Stimulated activated memory B cell treated with anti-CD40 and anti-IgM and Interleukin-4, amounts not matched to agents 10 μg/mL and 1 μg/mL and 100 μg/mL, for 72 hours (primary cell): ENCODE data around the gene FZD4.
"Not testable (repeated sequence)": the region's sequence is repeated elsewhere in the genome, so short reads cannot be mapped to it uniquely, and the experiment has no call there.

Experiments used
- ATAC-seq: fragments of 150-1000 bp; cut with Tn5 transposase; 2 replicates; pipeline ENCODE4 v1.10.0; 2021
- H3K27ac Mint-ChIP-seq: one replicate; pipeline ENCODE4 v1.8.0; 2022; ENCODE audit warnings: mild to moderate bottlenecking, mixed read lengths
- H3K27me3 Mint-ChIP-seq: one replicate; pipeline ENCODE4 v1.8.0; 2022; ENCODE audit warnings: mixed read lengths
- H3K36me3 Mint-ChIP-seq: one replicate; pipeline ENCODE4 v1.8.0; 2022; ENCODE audit warnings: mixed read lengths
- H3K4me1 Mint-ChIP-seq: one replicate; pipeline ENCODE4 v1.8.0; 2022; ENCODE audit warnings: mixed read lengths
- H3K4me3 Mint-ChIP-seq: one replicate; pipeline ENCODE4 v1.8.0; 2022; ENCODE audit warnings: mild to moderate bottlenecking, moderate library complexity, mixed read lengths
- H3K9me3 Mint-ChIP-seq: one replicate; pipeline ENCODE4 v1.8.0; 2022; ENCODE audit warnings: mixed read lengths

Gene FZD4

GRCh38 chr11:86981777-86982540, 26.8 kb upstream of the FZD4 start:
- no peak overlapping the region for H3K4me3 Mint-ChIP-seq
- no peaks in the 10 kb centered on the region for H3K36me3 Mint-ChIP-seq
- no peak for ATAC-seq
- H3K9me3 Mint-ChIP-seq = no peaks in the 10 kb centered on the region
- peaks cover 16% of the 10 kb centered on the region for H3K27me3 Mint-ChIP-seq
- H3K27ac Mint-ChIP-seq = no peak overlapping the region
- H3K4me1 Mint-ChIP-seq = no peaks in the 10 kb centered on the region

DNA sequence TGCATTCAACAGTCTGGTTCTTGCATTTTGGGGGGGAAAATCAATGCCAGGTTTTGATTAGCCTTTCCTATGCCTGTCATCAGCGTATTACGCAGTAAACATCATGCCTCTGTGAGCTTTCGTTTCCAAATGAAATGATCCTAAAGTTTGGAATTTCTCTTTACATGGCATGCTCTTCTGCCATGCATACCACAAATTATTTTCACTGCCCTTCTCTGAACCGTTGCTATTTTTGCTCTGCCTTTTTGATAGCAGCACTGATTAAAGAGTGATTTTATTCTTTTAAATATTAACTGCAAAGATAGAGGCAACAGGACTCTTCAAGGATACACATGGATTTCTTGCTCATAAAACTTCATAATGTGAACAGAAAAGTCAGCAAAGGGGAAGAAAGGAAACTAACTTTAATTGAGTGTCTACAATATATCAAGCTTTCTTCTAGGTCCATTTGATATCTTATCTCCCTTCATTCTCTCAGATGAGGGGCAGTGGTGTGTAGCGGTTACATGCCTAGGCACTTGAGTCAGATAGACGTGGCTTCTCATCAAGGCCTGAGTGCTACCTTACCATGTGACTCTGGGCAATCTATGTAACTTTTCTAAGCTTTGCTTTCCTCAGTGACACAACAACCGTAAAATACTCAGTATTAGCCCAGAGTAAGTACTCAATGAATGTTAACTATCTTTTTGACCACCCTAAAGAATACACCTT, 25.0 kb upstream of the FZD4 start:
- Mint-ChIP-seq H3K36me3 (no peaks in the 10 kb centered on the region), H3K9me3 (no peaks in the 10 kb centered on the region), H3K27me3 (peaks cover 12% of the 10 kb centered on the region), H3K4me1 (no peaks in the 10 kb centered on the region), H3K4me3 (no peak overlapping the region), H3K27ac (no peak overlapping the region)
- no peak for ATAC-seq

DNA sequence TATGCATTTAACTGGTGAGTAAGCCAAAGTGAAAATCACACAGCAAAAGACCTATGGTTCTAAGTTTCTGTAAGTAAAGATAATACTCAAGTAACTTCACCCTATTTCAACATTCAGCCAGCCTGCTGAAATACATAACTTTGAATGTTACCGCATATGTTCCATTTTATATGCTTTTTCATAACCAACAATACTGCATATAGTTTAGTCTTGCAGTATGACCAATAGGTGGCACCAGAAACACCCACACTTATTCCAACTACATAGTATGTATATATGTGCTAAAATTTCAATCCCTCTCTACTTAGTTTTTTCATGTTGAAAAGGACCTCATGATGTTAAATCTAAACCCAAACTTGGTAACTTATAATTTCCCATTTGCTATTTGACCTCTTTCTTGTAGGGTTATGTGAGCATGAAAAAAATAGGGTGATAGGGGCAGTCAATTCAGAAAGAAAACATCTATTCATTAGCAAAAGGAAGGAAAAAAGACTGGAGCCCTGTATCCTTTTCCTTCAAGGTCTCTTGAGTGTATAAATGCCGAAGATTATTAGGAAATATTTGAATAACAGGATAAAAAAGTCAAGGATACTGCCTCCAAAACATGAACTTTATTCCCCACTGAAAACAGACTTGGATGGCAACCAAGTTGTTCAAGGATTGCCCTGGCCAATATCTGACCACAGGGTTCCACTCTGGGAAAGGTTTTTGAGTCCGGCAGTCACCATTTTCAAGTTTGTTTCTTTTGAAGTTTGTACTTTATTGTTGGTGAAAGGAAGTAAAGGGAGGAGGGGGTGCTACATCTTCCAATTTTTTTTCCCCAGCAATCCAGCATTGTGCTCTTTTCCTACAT, 23.8 kb upstream of the FZD4 start:
- Mint-ChIP-seq H3K4me1 (no peaks in the 10 kb centered on the region), H3K9me3 (no peaks in the 10 kb centered on the region), H3K27ac (no peak overlapping the region), H3K36me3 (no peaks in the 10 kb centered on the region), H3K4me3 (no peak overlapping the region), H3K27me3 (no peaks in the 10 kb centered on the region)
- ATAC-seq = peak; percentile 71

DNA sequence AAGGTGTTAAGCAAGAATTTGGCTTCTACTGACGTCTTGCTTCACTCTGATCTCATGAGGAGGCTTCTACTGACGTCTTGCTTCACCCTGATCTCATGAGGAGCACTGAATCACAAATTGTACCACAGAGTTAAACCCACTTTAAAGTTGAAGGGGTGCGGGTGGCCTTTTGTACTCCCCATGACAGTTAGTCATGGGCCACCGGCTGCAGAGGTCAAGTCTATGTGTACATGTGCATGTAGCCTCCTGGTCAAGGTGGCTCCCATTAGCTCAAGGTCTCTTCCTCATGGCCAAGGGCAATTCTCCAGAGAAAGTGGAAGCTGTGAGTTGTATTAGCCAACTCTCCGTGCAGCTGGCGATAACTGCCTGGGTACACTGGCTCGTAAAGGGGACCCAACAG, 23.1 kb upstream of the FZD4 start:
- ATAC-seq = no peak
- Mint-ChIP-seq H3K4me1 (no peaks in the 10 kb centered on the region), H3K27me3 (no peaks in the 10 kb centered on the region), H3K36me3 (peaks cover 4% of the 10 kb centered on the region), H3K9me3 (peaks cover 5% of the 10 kb centered on the region), H3K27ac (no peak overlapping the region), H3K4me3 (no peak overlapping the region)

- H3K4me1 Mint-ChIP-seq = no peaks in the 10 kb centered on the region
- H3K27ac Mint-ChIP-seq = no peak overlapping the region
- H3K36me3 Mint-ChIP-seq = peaks cover 11% of the 10 kb centered on the region
- H3K9me3 Mint-ChIP-seq = peaks cover 11% of the 10 kb centered on the region
- H3K27me3 Mint-ChIP-seq = no peaks in the 10 kb centered on the region
- no peak overlapping the region for H3K4me3 Mint-ChIP-seq
- ATAC-seq = no peak
Observed at GRCh38 chr11:86977441-86978050, 22.4 kb upstream of the FZD4 start.

GRCh38 chr11:86972734-86973133, 17.5 kb upstream of the FZD4 start:
- no peak overlapping the region for H3K4me3 Mint-ChIP-seq
- H3K27me3 Mint-ChIP-seq = peaks cover 27% of the 10 kb centered on the region
- peaks cover 11% of the 10 kb centered on the region for H3K9me3 Mint-ChIP-seq
- H3K4me1 Mint-ChIP-seq = no peaks in the 10 kb centered on the region
- H3K36me3 Mint-ChIP-seq = peaks cover 11% of the 10 kb centered on the region
- no peak overlapping the region for H3K27ac Mint-ChIP-seq
- ATAC-seq = no peak

DNA sequence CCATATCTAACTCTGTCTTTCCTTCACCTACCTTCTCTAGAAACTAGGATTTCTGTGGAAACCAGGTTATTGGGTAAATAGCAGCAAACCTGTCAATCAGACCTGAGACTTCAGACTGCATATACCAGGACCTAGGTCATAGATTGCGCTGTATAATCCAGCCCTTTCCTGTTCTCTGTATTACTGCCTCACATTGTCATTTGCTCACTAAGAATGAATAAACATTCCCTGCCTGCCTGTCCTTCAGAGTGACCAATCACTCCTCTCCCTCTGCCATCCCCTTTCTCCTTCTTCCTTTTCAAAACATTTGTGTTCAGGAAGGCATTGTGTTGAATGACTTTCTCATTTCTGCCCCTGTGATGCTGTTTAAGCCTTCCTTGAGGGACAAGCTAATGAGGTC, 14.1 kb upstream of the FZD4 start:
- Mint-ChIP-seq H3K27ac (no peak overlapping the region), H3K36me3 (peaks cover 11% of the 10 kb centered on the region), H3K9me3 (peaks cover 11% of the 10 kb centered on the region), H3K27me3 (peaks cover 41% of the 10 kb centered on the region), H3K4me1 (no peaks in the 10 kb centered on the region), H3K4me3 (no peak overlapping the region)
- ATAC-seq = no peak

- not testable (repeated sequence) for ATAC-seq, H3K4me1 Mint-ChIP-seq
Observed at GRCh38 chr11:86967601-86968000, 12.4 kb upstream of the FZD4 start.

DNA sequence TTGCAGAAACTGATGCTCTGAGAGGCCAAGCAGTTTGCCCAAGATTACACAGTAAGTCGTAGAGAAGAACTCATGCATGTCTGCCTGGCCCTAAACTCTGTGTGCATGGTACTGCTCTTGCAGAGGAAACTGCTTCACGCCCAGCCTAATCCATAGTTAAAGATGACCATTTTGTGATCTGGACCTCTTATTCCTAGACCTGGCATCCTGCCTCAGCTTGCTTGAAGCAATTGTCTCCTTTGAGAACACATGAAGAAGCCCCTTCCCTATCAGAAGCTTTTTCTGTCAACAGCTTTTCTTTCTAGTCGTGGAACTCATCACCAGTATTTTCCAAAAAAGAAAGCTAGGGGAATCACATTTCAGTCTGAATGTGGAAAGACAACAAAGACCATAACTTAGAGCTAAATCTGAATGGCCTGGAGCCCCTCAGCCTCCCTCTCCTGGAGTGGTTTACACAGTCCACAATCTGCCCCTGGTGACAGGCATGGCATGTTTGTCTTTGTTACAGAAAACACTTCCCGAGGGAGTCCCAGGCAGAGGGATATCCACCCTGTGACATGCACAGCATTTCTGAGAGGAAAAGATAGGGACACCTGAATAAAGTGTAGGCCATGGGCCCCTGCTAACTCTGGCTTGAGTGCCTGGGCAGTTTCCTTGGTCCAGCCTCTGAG, 2.9 kb upstream of the FZD4 start:
- ATAC-seq = no peak
- Mint-ChIP-seq H3K4me3 (no peak overlapping the region), H3K27ac (no peak overlapping the region), H3K36me3 (no peaks in the 10 kb centered on the region), H3K27me3 (peaks cover 30% of the 10 kb centered on the region), H3K4me1 (peaks cover 22% of the 10 kb centered on the region), H3K9me3 (no peaks in the 10 kb centered on the region)

More at GRCh38 chr11:86967601-86968000, 12.4 kb upstream of the FZD4 start:
- peaks cover 41% of the 10 kb centered on the region for H3K27me3 Mint-ChIP-seq
- H3K27ac Mint-ChIP-seq, H3K36me3 Mint-ChIP-seq, H3K4me3 Mint-ChIP-seq, H3K9me3 Mint-ChIP-seq: not testable (repeated sequence)

GRCh38 chr11:86956905-86957195, 1.7 kb upstream of the FZD4 start:
- Mint-ChIP-seq H3K27me3 (peaks cover 30% of the 10 kb centered on the region), H3K36me3 (no peaks in the 10 kb centered on the region), H3K4me3 (no peak overlapping the region), H3K4me1 (peaks cover 22% of the 10 kb centered on the region), H3K9me3 (no peaks in the 10 kb centered on the region), H3K27ac (no peak overlapping the region)
- no peak for ATAC-seq

- H3K4me3 Mint-ChIP-seq = peak overlapping the region; percentile 81
- H3K4me1 Mint-ChIP-seq = peaks cover 22% of the 10 kb centered on the region
- no peak overlapping the region for H3K27ac Mint-ChIP-seq
- no peaks in the 10 kb centered on the region for H3K36me3 Mint-ChIP-seq
- no peaks in the 10 kb centered on the region for H3K9me3 Mint-ChIP-seq
- H3K27me3 Mint-ChIP-seq = peaks cover 30% of the 10 kb centered on the region
- ATAC-seq = peak; percentile 1
Observed at GRCh38 chr11:86955111-86955360, 159 bp downstream of the FZD4 start.

- peaks cover 22% of the 10 kb centered on the region for H3K4me1 Mint-ChIP-seq
- H3K36me3 Mint-ChIP-seq = no peaks in the 10 kb centered on the region
- H3K27me3 Mint-ChIP-seq = peaks cover 30% of the 10 kb centered on the region
- peak overlapping the region; percentile 81 for H3K4me3 Mint-ChIP-seq
- no peaks in the 10 kb centered on the region for H3K9me3 Mint-ChIP-seq
- H3K27ac Mint-ChIP-seq = peak overlapping the region; percentile 14
- ATAC-seq = no peak
Observed at GRCh38 chr11:86954269-86955110, 705 bp downstream of the FZD4 start.

DNA sequence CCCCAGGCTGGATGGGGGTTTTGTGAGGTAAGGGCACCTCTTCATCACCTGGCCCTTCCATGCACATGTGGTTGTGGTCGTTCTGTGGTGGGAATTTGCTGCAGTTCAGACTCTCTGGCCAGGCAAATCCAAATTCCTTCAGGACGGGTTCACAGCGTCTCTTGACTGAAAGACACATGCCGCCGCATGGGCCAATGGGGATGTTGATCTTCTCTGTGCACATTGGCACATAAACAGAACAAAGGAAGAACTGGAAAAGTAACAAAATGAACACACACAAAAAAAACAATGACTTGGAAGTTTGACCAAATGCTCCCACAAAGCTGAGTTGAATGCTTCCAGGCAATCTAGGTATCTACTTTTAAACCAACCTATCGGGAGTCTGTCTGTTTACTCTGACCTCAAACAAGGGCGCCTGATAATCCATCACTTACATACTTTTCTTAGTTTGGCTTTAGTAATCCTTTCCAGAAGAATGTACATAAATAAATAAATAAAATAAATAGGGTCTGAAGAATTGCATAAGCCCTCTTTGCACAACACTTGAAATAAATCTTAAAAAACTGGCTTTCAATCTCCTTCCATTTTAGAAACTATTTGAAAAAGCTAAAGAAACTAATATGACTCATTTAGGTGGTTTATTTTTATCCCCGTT, 2.8 kb downstream of the FZD4 start:
- H3K27ac Mint-ChIP-seq = no peak overlapping the region
- peaks cover 38% of the 10 kb centered on the region for H3K27me3 Mint-ChIP-seq
- H3K9me3 Mint-ChIP-seq = no peaks in the 10 kb centered on the region
- no peak overlapping the region for H3K4me3 Mint-ChIP-seq
- ATAC-seq = no peak
- H3K36me3 Mint-ChIP-seq = no peaks in the 10 kb centered on the region
- H3K4me1 Mint-ChIP-seq = peaks cover 22% of the 10 kb centered on the region

DNA sequence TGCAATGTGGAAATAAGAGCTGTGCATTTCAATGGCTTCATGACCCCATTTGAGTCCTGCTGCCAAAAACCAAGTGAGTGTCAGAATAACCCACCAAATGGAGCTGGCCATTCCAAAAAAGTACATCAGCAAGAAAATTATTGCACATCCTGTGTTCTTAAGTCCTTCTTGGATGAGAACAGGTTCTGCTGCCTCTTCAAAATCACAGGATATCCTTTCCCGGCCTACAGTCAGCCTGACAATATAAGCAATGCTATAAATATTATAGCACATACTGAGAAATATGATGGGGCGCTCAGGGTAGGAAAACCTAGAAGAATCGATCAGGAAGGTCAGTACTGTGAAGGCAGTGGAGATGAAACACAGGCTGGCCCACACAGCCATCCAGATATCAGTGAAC, 3.5 kb downstream of the FZD4 start:
- ATAC-seq = no peak
- peaks cover 42% of the 10 kb centered on the region for H3K27me3 Mint-ChIP-seq
- no peak overlapping the region for H3K4me3 Mint-ChIP-seq
- no peaks in the 10 kb centered on the region for H3K9me3 Mint-ChIP-seq
- H3K4me1 Mint-ChIP-seq = peaks cover 22% of the 10 kb centered on the region
- no peak overlapping the region for H3K27ac Mint-ChIP-seq
- no peaks in the 10 kb centered on the region for H3K36me3 Mint-ChIP-seq
